Trophoblast cell (in vitro differentiated cells and primary cell): ENCODE results near the gene PPP1R15B.

ENCODE experiments used
- DNase-seq, 2 donors: peaks; one replicate each; pipeline ENCODE4 v3.0.0-alpha.2; 2016
- H2AFZ ChIP-seq: 2 replicates; pipeline ENCODE4 v1.6.1; 2013; ENCODE audit warnings: low read length, moderate library complexity, mild to moderate bottlenecking; ENCODE audit not compliant: insufficient read depth, poor library complexity
- H2AK5ac ChIP-seq: 2 replicates; pipeline ENCODE4 v1.6.1; 2013; ENCODE audit warnings: mild to moderate bottlenecking, low read length
- H2BK120ac ChIP-seq: 2 replicates; pipeline ENCODE4 v1.6.1; 2013; ENCODE audit warnings: low read length, mild to moderate bottlenecking, moderate library complexity; ENCODE audit not compliant: insufficient read depth, poor library complexity
- H2BK12ac ChIP-seq: 2 replicates; pipeline ENCODE4 v1.6.1; 2013; ENCODE audit warnings: mild to moderate bottlenecking, low read length, moderate library complexity
- H2BK5ac ChIP-seq: 2 replicates; pipeline ENCODE4 v1.6.1; 2013; ENCODE audit warnings: low read length, low read depth, moderate library complexity, mild to moderate bottlenecking; ENCODE audit not compliant: poor library complexity
- H3K14ac ChIP-seq: 2 replicates; pipeline ENCODE4 v1.6.1; 2013; ENCODE audit warnings: mild to moderate bottlenecking, low read length
- H3K18ac ChIP-seq: 2 replicates; pipeline ENCODE4 v1.6.1; 2013; ENCODE audit warnings: mild to moderate bottlenecking, low read length
- H3K23ac ChIP-seq: 2 replicates; pipeline ENCODE4 v1.6.1; 2013; ENCODE audit warnings: low read length
- H3K27ac ChIP-seq: 2 replicates; pipeline ENCODE4 v1.5.1; 2013; ENCODE audit warnings: low read depth, mild to moderate bottlenecking, inconsistent platforms, low read length, moderate library complexity
- H3K27me3 ChIP-seq: 2 replicates; pipeline ENCODE4 v1.6.1; 2013; ENCODE audit warnings: inconsistent platforms, mild to moderate bottlenecking, low read length, moderate library complexity; ENCODE audit not compliant: insufficient read depth
- H3K36me3 ChIP-seq, 2 experiments: 1 replicate in 1 of 2; 2 replicates in 1 of 2; pipeline ENCODE4 v1.6.1; 2013; ENCODE audit warnings: low read length in 2 of 2, mild to moderate bottlenecking in 2 of 2, moderate library complexity in 1 of 2; ENCODE audit not compliant: insufficient read depth in 2 of 2, control insufficient read depth in 1 of 2
- H3K4ac ChIP-seq: 2 replicates; pipeline ENCODE4 v1.6.1; 2013; ENCODE audit warnings: low read depth, mild to moderate bottlenecking, low read length, moderate library complexity
- H3K4me1 ChIP-seq, 2 experiments: 1 replicate in 1 of 2; 2 replicates in 1 of 2; pipeline ENCODE4 v1.6.1; 2013; ENCODE audit warnings: low read length in 2 of 2, mild to moderate bottlenecking in 2 of 2, moderate library complexity in 1 of 2; ENCODE audit not compliant: insufficient read depth in 2 of 2, control insufficient read depth in 1 of 2
- H3K4me2 ChIP-seq: 2 replicates; pipeline ENCODE4 v1.6.1; 2013; ENCODE audit warnings: inconsistent platforms, mild to moderate bottlenecking, low read length, moderate library complexity
- H3K4me3 ChIP-seq: 2 replicates; pipeline ENCODE4 v1.5.1; 2013; ENCODE audit warnings: mild to moderate bottlenecking, low read depth, low read length, inconsistent platforms
- H3K79me1 ChIP-seq: one replicate; pipeline ENCODE4 v1.6.1; 2013; ENCODE audit warnings: low read length
- H3K79me2 ChIP-seq: 2 replicates; pipeline ENCODE4 v1.6.1; 2013; ENCODE audit warnings: low read length, mild to moderate bottlenecking; ENCODE audit not compliant: control insufficient read depth, insufficient read depth, poor library complexity
- H3K9ac ChIP-seq: 2 replicates; pipeline ENCODE4 v1.6.1; 2013; ENCODE audit warnings: mild to moderate bottlenecking, low read length
- H3K9me3 ChIP-seq: 2 replicates; pipeline ENCODE4 v1.6.1; 2013; ENCODE audit warnings: low read depth, mild to moderate bottlenecking, control low read depth, inconsistent platforms, low read length; ENCODE audit not compliant: insufficient read depth
- H4K12ac ChIP-seq: 2 replicates; pipeline ENCODE4 v1.6.1; 2013; ENCODE audit warnings: low read depth, mild to moderate bottlenecking, low read length, moderate library complexity
- H4K8ac ChIP-seq: 2 replicates; pipeline ENCODE4 v1.6.1; 2013; ENCODE audit warnings: low read depth, mild to moderate bottlenecking, low read length, moderate library complexity
- H4K91ac ChIP-seq: one replicate; pipeline ENCODE4 v1.6.1; 2013; ENCODE audit warnings: low read depth, mild to moderate bottlenecking, low read length, moderate library complexity
- WGBS: extraction: QIAGEN DNeasy Blood & Tissue Kit; methylation state at CpG from one replicate; pipeline ENCODE4 v1.1.7; 2013; ENCODE audit warnings: missing lambda C conversion rate; ENCODE audit not compliant: insufficient read length, insufficient coverage; ENCODE audit errors: extremely low coverage; 5-methylcytosine and 5-hydroxymethylcytosine counted together

The PPP1R15B gene

GRCh38 chr1:204359474-204360255, 52.0 kb downstream of the PPP1R15B start, which contains the start of gene PLEKHA6:
Gene PLEKHA6, minus strand, starts transcription at chr1:204359929. Its CDS starts 86,202 bp downstream, at chr1:204273727.
- Histone ChIP-seq H3K79me1 (peaks cover 11% of the 10 kb centered on the region), H3K4me1 (peaks cover 15% of the 10 kb centered on the region in 2 experiments), H4K91ac (no peak within 1 kb of the TSS), H3K36me3 (no peaks in the 10 kb centered on the region), H3K27me3 (no peaks in the 10 kb centered on the region), H2BK120ac (no peak within 1 kb of the TSS), H2AFZ (no peak within 1 kb of the TSS), H4K12ac (no peak within 1 kb of the TSS), H3K4me2 (no peak within 1 kb of the TSS), H3K27ac (no peak within 1 kb of the TSS), H2BK12ac (peak within 1 kb of the TSS; percentile 20), H3K9ac (no peak within 1 kb of the TSS), H3K79me2 (no peaks in the 10 kb centered on the region), H3K4ac (no peak within 1 kb of the TSS), H3K4me3 (no peak within 1 kb of the TSS), H3K23ac (no peak within 1 kb of the TSS), H3K18ac (no peak within 1 kb of the TSS), H2AK5ac (no peak within 1 kb of the TSS), H2BK5ac (no peak within 1 kb of the TSS), H4K8ac (no peak within 1 kb of the TSS), H3K14ac (no peak within 1 kb of the TSS), H3K9me3 (no peaks in the 10 kb centered on the region)
- no CpG with 5 or more reads among the region's 20 CpGs for WGBS
- DNase-seq: no peak

- Histone ChIP-seq H3K4me1 (peaks cover 15% of the 10 kb centered on the region in 2 experiments), H3K4ac (no peak overlapping the region), H2AFZ (no peak overlapping the region), H3K79me2 (no peaks in the 10 kb centered on the region), H4K91ac (no peak overlapping the region), H2AK5ac (no peak overlapping the region), H4K12ac (no peak overlapping the region), H3K9ac (no peak overlapping the region), H3K9me3 (no peaks in the 10 kb centered on the region), H4K8ac (no peak overlapping the region), H3K23ac (no peak overlapping the region), H2BK12ac (no peak overlapping the region), H3K36me3 (no peaks in the 10 kb centered on the region), H3K4me2 (no peak overlapping the region), H3K27me3 (no peaks in the 10 kb centered on the region), H3K4me3 (no peak overlapping the region), H3K79me1 (peaks cover 11% of the 10 kb centered on the region), H3K14ac (no peak overlapping the region), H2BK120ac (no peak overlapping the region), H3K27ac (no peak overlapping the region), H2BK5ac (no peak overlapping the region), H3K18ac (no peak overlapping the region)
- DNase-seq: no peak
- no CpG with 5 or more reads among the region's 5 CpGs for WGBS
Observed at GRCh38 chr1:204359131-204359473, 52.5 kb downstream of the PPP1R15B start.

- Histone ChIP-seq H3K18ac (no peak overlapping the region), H3K36me3 (no peaks in the 10 kb centered on the region), H3K27ac (no peak overlapping the region), H4K8ac (no peak overlapping the region), H2AFZ (no peak overlapping the region), H3K23ac (no peak overlapping the region), H2BK5ac (no peak overlapping the region), H4K12ac (no peak overlapping the region), H3K27me3 (no peaks in the 10 kb centered on the region), H3K9me3 (no peaks in the 10 kb centered on the region), H2BK12ac (no peak overlapping the region), H3K14ac (no peak overlapping the region), H3K9ac (no peak overlapping the region), H2AK5ac (no peak overlapping the region), H2BK120ac (no peak overlapping the region), H3K4me1 (peaks cover 15% of the 10 kb centered on the region in 2 experiments), H3K79me2 (no peaks in the 10 kb centered on the region), H3K4me2 (no peak overlapping the region), H3K4ac (no peak overlapping the region), H3K4me3 (no peak overlapping the region), H4K91ac (no peak overlapping the region), H3K79me1 (peaks cover 11% of the 10 kb centered on the region)
- no CpG with 5 or more reads among the region's 5 CpGs for WGBS
- DNase-seq: no peak
Observed at GRCh38 chr1:204358605-204359004, 53.0 kb downstream of the PPP1R15B start.

GRCh38 chr1:204357551-204358490, 53.8 kb downstream of the PPP1R15B start:
- no peaks in the 10 kb centered on the region for H3K36me3 ChIP-seq
- H3K23ac ChIP-seq: no peak overlapping the region
- no peak overlapping the region for H2BK12ac ChIP-seq
- H3K9me3 ChIP-seq: no peaks in the 10 kb centered on the region
- peaks cover 3% of the 10 kb centered on the region for H3K79me1 ChIP-seq
- H4K91ac ChIP-seq: no peak overlapping the region
- no peak overlapping the region for H4K8ac ChIP-seq
- no peak overlapping the region for H3K18ac ChIP-seq
- H2BK5ac ChIP-seq: no peak overlapping the region
- H3K79me2 ChIP-seq: no peaks in the 10 kb centered on the region
- H2AFZ ChIP-seq: no peak overlapping the region
- WGBS: no CpG with 5 or more reads among the region's 23 CpGs
- no peak for DNase-seq
- peaks cover 9 to 15% of the 10 kb centered on the region in 2 experiments for H3K4me1 ChIP-seq
- no peak overlapping the region for H4K12ac ChIP-seq
- H3K14ac ChIP-seq: no peak overlapping the region
- H3K4me2 ChIP-seq: no peak overlapping the region
- no peak overlapping the region for H3K9ac ChIP-seq
- H3K27me3 ChIP-seq: no peaks in the 10 kb centered on the region
- H3K4me3 ChIP-seq: no peak overlapping the region
- H2BK120ac ChIP-seq: no peak overlapping the region
- H3K4ac ChIP-seq: no peak overlapping the region
- H3K27ac ChIP-seq: no peak overlapping the region
- H2AK5ac ChIP-seq: peak overlapping the region; percentile 21
